GDM1 (cell line): ENCODE measurements around the gene PPM1B.
"Not testable (repeated sequence)": the region's sequence is repeated elsewhere in the genome, so short reads cannot be mapped to it uniquely, and the experiment has no call there.

Experiments
- DNase-seq: peaks from one replicate; lab custom pipeline; 2025; lab: John Stamatoyannopoulos, UW

Gene PPM1B

GRCh38 chr2:44250376-44250775 lies 81.7 kb downstream of the PPM1B start:
- DNase-seq, result no peak

- DNase-seq, result no peak
Observed at GRCh38 chr2:44254023-44254422, 85.3 kb downstream of the PPM1B start.

- not testable (repeated sequence) for DNase-seq
Observed at GRCh38 chr2:44255704-44256103, 87.0 kb downstream of the PPM1B start.

- not testable (repeated sequence) for DNase-seq
Observed at GRCh38 chr2:44257802-44258201, 89.1 kb downstream of the PPM1B start.

DNA sequence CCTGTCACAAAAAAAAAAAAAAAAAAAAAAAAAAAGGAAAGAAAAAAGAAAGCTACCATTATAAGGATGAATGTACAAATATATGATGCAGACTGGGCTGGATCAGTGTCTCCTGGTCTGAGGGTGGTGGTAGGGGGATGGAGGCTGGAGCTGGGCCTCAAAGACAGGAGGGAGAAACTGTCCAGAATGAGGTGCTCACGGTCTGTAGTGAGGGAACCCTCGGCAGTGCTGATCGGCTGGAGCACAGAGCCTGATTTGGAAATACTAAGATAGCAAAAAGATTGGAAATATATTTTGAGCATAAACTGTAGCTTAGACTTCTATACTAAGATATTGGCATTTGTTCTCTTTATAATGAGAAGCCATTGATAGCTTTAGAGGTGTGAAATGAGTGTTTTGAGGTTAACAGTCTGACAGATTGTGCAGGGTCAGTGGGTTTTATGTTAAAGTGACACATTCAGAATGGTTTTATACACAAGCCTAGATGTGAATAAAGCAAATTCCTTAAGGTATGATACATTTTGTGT lies 98.7 kb downstream of the PPM1B start:
- no peak for DNase-seq

- no peak for DNase-seq
Observed at GRCh38 chr2:44267796-44268648, 99.3 kb downstream of the PPM1B start.

DNA sequence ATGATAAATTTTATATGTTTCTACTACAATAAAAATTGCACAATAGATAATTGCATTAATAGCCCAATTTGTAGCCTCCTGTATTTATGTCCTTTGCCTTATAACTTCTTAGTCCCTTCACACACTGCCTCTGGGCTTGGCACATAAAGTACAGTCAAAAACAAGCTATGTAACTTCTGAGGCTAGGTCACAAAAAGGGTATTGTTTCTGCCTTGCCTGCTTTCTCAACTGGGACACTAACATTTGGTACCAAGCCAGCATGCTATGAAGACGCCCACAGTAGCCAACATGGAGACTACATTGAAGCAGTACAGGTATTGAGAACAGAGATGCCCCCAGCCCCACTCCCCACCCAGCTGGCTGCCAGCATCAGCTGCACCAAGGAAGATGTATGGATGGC lies 101.2 kb downstream of the PPM1B start:
- DNase-seq, result no peak

DNA sequence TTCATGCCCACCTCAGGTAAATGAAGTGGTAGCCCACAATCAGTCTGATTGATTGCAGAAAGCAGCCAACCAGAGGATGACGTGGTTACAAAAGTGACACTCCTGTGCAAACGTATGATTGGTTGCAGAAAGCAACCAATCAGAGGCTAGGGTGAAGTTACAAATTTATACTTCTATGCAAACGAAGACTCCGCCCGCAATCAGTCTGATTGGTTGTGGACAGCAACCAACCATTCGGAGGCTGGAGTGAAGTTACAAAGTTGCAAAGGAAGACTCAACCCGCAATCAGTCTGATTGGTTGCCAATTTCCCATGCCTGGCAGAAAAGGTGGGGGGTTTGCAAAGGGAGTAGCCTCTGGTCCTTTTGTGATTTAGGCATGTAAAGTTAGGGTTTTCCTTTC lies 102.6 kb downstream of the PPM1B start:
- no peak for DNase-seq

- DNase-seq, result no peak
Observed at GRCh38 chr2:44273076-44273475, 104.4 kb downstream of the PPM1B start.

DNA sequence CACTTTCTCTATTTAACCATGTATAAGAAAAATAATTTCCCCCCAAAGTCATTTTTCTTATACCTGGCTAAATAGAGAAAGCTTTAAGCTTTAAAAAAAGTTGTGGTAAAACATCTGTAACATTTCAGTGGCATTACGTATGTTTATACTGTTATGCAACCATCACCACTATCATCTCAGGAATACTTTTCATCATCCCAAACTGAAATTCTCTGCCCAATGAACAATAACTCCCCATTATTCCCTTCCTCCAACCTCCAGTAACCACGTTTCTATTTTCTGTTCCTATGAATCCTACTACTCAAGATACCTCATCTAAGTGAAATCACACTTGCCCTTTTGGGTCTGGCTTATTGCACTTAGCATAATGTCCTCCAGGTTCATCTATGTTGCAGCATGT lies 104.9 kb downstream of the PPM1B start:
- no peak for DNase-seq

DNA sequence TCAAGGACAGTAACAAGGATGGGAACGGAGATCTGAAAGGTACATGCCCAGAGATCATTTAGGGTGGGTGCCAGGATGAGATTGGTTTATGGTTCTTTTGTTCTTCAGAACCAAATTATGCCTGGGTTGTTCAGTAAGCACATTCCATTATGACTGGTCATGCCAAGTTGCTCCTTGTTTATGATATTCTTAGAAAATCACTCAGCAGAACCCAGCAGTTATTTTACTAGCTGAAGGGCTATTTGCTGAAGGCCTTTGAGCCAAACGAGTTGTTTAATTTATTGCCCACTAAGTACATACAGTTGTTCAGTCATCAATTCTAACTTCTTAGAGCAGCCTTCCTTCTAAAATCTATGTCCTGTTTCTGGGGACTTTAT lies 107.2 kb downstream of the PPM1B start:
- DNase-seq, result no peak

DNA sequence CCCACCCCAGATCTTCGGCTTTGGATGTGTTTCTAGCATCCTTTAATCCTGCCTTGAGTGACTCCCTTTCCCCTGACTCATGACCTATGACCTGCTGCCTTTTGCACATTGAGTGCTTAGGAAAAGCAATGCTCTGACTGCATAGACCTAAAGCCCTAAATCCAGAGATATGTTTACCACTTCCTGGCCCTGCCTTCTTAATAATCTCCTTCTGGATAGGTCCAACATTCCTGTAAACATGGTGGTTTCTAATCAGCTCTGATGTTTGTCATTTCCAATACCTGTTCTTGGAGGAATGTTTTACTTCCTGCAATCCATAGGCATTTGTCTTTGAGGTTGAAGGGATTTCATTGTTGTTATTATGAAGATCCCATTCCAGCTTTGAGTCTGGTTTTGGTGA lies 108.9 kb downstream of the PPM1B start:
- no peak for DNase-seq

DNA sequence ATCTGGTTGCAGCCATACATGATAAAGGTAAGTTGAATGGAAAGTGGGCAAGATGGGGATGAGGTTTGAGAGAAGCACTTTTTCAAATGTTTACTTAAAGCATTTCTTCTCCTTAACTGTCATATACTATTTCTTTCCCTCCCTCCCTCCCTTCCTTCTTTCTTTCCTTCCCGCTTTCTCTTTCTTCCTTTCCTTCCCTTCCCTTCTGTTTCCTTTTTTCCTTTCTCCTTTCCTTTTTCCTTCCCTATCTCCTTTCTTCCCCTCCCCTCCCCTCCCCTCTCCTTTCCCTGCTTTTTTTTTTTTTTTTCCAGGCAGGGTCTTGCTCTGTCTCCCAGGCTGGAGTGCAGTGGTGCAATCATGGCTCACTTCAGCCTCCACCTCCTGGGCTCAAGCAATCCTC lies 112.2 kb downstream of the PPM1B start:
- DNase-seq, result no peak
